B cell (primary cell): ENCODE results near the gene PEX13. TPM values are rescaled to one million over a fixed set of nuclear protein-coding genes. Genes with fewer than 3 reads are reported as not detected.

Experiments used
- ATAC-seq: fragments of 200-7000 bp; cut with Tn5 transposase; one replicate; pipeline ENCODE4 v1.10.0; 2021; ENCODE audit warnings: low read depth, mild to moderate bottlenecking, moderate number of reproducible peaks, moderate library complexity
- CTCF ChIA-PET: fragments of 350-600 bp; sonication (Branson Sonifier 250); formaldehyde crosslinking; loops from one replicate; lab custom pipeline; 2021; ENCODE audit warnings: antibody characterized with exemption, inconsistent platforms; lab: Charles Lee
- POLR2A ChIA-PET: fragments of 350-600 bp; sonication (Branson Sonifier 250); formaldehyde crosslinking; loops from one replicate; lab custom pipeline; 2021; ENCODE audit warnings: antibody characterized with exemption; lab: Charles Lee
- DNase-seq: peaks from one replicate; pipeline ENCODE4 v3.0.0; 2013
- H2AFZ ChIP-seq: 2 replicates; pipeline ENCODE4 v1.6.1; 2012; ENCODE audit warnings: mild to moderate bottlenecking, low read depth, low read length; ENCODE audit not compliant: insufficient read depth, poor library complexity, severe bottlenecking
- H3K27ac ChIP-seq, 2 donors: 1 replicate in 1 of 2; 2 replicates in 1 of 2; pipeline ENCODE4 v1.5.1; 2012 to 2013; ENCODE audit warnings: low read length in 2 of 2, mild to moderate bottlenecking in 2 of 2, moderate library complexity in 1 of 2
- H3K27me3 ChIP-seq, 4 experiments: fragments of 200-600 bp in 1 of 4; sonication (generic) in 1 of 4; replicated peaks in 1 of 4; 1 replicate in 2 of 4; 2 replicates in 2 of 4; pipeline versions ENCODE4 v1.6.1 to v1.7.0; 2013 to 2016; ENCODE audit warnings: low read length in 3 of 4, mild to moderate bottlenecking in 2 of 4, mixed read lengths in 1 of 4, moderate library complexity in 1 of 4; ENCODE audit not compliant: insufficient read depth in 4 of 4, control insufficient read depth in 3 of 4; ENCODE audit errors: control extremely low read depth in 1 of 4
- H3K36me3 ChIP-seq, 2 experiments: replicated peaks in 1 of 2; 1 replicate in 1 of 2; 2 replicates in 1 of 2; pipeline versions ENCODE4 v1.6.1 to v1.7.1; 2013; ENCODE audit warnings: low read length in 1 of 2; ENCODE audit not compliant: insufficient read depth in 2 of 2, control insufficient read depth in 1 of 2; ENCODE audit errors: control extremely low read depth in 1 of 2, extremely low read depth in 1 of 2
- H3K4me1 ChIP-seq, 2 donors: fragments of 200-600 bp in 1 of 2; sonication (generic) in 1 of 2; 1 replicate in 1 of 2; 2 replicates in 1 of 2; pipeline versions ENCODE4 v1.5.1 to v1.6.1; 2013 to 2017; ENCODE audit warnings: low read length in 2 of 2; ENCODE audit not compliant: control insufficient read depth in 2 of 2, insufficient read depth in 2 of 2
- H3K4me2 ChIP-seq: replicated peaks from 2 replicates; pipeline ENCODE3; 2012; ENCODE audit warnings: mild to moderate bottlenecking, low read depth, low read length; ENCODE audit not compliant: poor library complexity, severe bottlenecking
- H3K4me3 ChIP-seq, 5 experiments: fragments of 200-600 bp in 1 of 5; sonication (generic) in 1 of 5; 1 replicate in 3 of 5; 2 replicates in 2 of 5; pipeline versions ENCODE4 v1.5.1 to v1.7.0; 2011 to 2016; ENCODE audit warnings: low read length in 4 of 5, mild to moderate bottlenecking in 4 of 5, low read depth in 2 of 5, control low read depth in 1 of 5, moderate library complexity in 1 of 5; ENCODE audit not compliant: insufficient read depth in 1 of 5; ENCODE audit errors: control extremely low read depth in 1 of 5, extremely low read depth in 1 of 5
- H3K79me2 ChIP-seq: fragments of 200-600 bp; sonication (generic); one replicate; pipeline ENCODE4 v1.6.0; 2016; ENCODE audit warnings: low read length; ENCODE audit not compliant: control insufficient read depth, insufficient read depth
- H3K9ac ChIP-seq: fragments of 200-600 bp; sonication (generic); 2 replicates; pipeline ENCODE4 v1.6.1; 2017; ENCODE audit warnings: mild to moderate bottlenecking, low read length, moderate library complexity
- H3K9me3 ChIP-seq, 3 donors: one replicate each; pipeline versions ENCODE4 v1.6.1 to v1.7.1; 2013; ENCODE audit warnings: low read length in 2 of 3; ENCODE audit not compliant: control insufficient read depth in 2 of 3, insufficient read depth in 1 of 3; ENCODE audit errors: control extremely low read depth in 1 of 3
- H4K20me1 ChIP-seq: 2 replicates; pipeline ENCODE4 v1.6.0; 2012; ENCODE audit warnings: mild to moderate bottlenecking, low read length; ENCODE audit not compliant: insufficient read depth, control insufficient read depth, poor library complexity, severe bottlenecking
- H3K27ac Mint-ChIP-seq: one replicate; pipeline ENCODE4 v1.8.0; 2021; ENCODE audit warnings: mixed read lengths
- H3K27me3 Mint-ChIP-seq: one replicate; pipeline ENCODE4 v1.8.0; 2021; ENCODE audit warnings: mixed read lengths
- H3K4me1 Mint-ChIP-seq: one replicate; pipeline ENCODE4 v1.8.0; 2021; ENCODE audit warnings: mixed read lengths
- H3K4me3 Mint-ChIP-seq: one replicate; pipeline ENCODE4 v1.8.0; 2021; ENCODE audit warnings: mixed read lengths
- H3K9me3 Mint-ChIP-seq: one replicate; pipeline ENCODE4 v1.8.0; 2022; ENCODE audit warnings: mixed read lengths; ENCODE audit not compliant: insufficient read depth
- EZH2 ChIP-seq: IDR thresholded peaks from 2 replicates; pipeline ENCODE4 v1.6.1; 2012; ENCODE audit warnings: borderline replicate concordance, low read depth, mild to moderate bottlenecking, moderate library complexity, low read length; ENCODE audit not compliant: insufficient read depth, poor library complexity, severe bottlenecking
- WGBS: methylation state at CpG from one replicate; pipeline ENCODE4 v1.1.5; 2013; ENCODE audit warnings: missing lambda C conversion rate; ENCODE audit not compliant: insufficient coverage; 5-methylcytosine and 5-hydroxymethylcytosine counted together
- intact Hi-C: fragments of 100-400 bp; cut with micrococcal nuclease; formaldehyde crosslinking; loops from one replicate; pipeline ENCODE4 v1.10.0; 2022
- polyA plus RNA-seq: library from polyadenylated mRNA; depleted of rRNA; stranded (reverse); fragments of >200 nt; gene quantifications from 2 replicates; pipeline ENCODE4 v1.2.3, GENCODE V29; 2012
- total RNA-seq, 2 donors: library from RNA; stranded (reverse); fragments of 120-200 nt in 1 of 2; gene quantifications; 1 replicate in 1 of 2; 2 replicates in 1 of 2; pipeline versions ENCODE4 v1.2.3 to v1.2.4, GENCODE V29; 2013 to 2022
- TF ChIP-seq, protein P1 (sequence below): fragments of 200-600 bp; IDR thresholded peaks from one replicate; pipeline ENCODE4 v1.8.0; 2022; ENCODE audit warnings: antibody characterized with exemption, mild to moderate bottlenecking

PEX13 gene
- total and polyA plus RNA-seq, 2 donors (not counting 1 experiment from before 2014, with no cell fraction given), result 6.1 to 19.8 TPM

DNA sequence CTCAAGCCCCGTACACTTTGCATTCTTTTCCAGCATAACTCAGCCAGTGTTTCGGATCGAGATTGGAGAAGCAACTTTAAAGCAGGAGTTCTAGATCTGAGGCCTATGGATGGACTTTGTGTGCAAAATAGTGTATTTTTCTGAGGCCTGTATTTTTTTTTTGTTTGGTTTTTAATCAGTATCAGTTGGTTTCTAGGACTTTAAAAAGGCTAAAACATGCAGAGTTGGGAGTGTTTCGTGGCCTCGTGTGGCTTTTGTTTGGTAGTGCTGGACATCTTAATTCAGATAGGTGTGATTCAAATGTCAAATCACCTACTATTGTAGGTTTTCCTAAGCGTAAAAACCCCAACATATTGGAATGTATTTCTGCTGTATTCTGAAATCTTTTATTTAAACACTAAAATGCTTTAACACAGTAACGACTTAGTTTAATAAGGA lies 817 bp downstream of the PEX13 start:
- ATAC-seq (no peak), DNase-seq (no peak)
- Mint-ChIP-seq H3K9me3 (no peaks in the 10 kb centered on the region), H3K27ac (peak overlapping the region; percentile 98), H3K4me1 (peaks cover 43% of the 10 kb centered on the region), H3K27me3 (no peaks in the 10 kb centered on the region), H3K4me3 (peak overlapping the region; percentile 100)
- no peaks in the 10 kb centered on the region for H3K9me3 ChIP-seq
- peaks cover 5 to 19% of the 10 kb centered on the region in 2 donors for H3K4me1 ChIP-seq
- peak overlapping the region; percentile 84 for H3K4me2 ChIP-seq
- no peaks in the 10 kb centered on the region for H3K27me3 ChIP-seq
- peak overlapping the region; percentile 69 to 84 for H3K27ac ChIP-seq
- intact Hi-C loops, result loop anchor here (5.0 kb wide), 1 partner anchor 519 kb away; the partner anchor contains the start of gene XPO1
- peaks cover 9% of the 10 kb centered on the region for H4K20me1 ChIP-seq
- CTCF ChIA-PET, result interaction anchor here (1.1 kb wide), 1 partner anchor 33 kb away, joined by 3 read pairs; no protein-coding TSS in a partner anchor
- WGBS, result no CpG with 5 or more reads among the region's 7 CpGs
- H3K79me2 ChIP-seq, result peaks cover 67% of the 10 kb centered on the region
- TF ChIP-seq, protein P1, sequence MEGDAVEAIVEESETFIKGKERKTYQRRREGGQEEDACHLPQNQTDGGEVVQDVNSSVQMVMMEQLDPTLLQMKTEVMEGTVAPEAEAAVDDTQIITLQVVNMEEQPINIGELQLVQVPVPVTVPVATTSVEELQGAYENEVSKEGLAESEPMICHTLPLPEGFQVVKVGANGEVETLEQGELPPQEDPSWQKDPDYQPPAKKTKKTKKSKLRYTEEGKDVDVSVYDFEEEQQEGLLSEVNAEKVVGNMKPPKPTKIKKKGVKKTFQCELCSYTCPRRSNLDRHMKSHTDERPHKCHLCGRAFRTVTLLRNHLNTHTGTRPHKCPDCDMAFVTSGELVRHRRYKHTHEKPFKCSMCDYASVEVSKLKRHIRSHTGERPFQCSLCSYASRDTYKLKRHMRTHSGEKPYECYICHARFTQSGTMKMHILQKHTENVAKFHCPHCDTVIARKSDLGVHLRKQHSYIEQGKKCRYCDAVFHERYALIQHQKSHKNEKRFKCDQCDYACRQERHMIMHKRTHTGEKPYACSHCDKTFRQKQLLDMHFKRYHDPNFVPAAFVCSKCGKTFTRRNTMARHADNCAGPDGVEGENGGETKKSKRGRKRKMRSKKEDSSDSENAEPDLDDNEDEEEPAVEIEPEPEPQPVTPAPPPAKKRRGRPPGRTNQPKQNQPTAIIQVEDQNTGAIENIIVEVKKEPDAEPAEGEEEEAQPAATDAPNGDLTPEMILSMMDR, result no peak
- TF ChIP-seq EZH2, result no peak
- peaks cover under 1 to 7% of the 10 kb centered on the region in 2 experiments for H3K36me3 ChIP-seq
- peak overlapping the region; percentile 99 for H2AFZ ChIP-seq
- H3K9ac ChIP-seq, result peak overlapping the region; percentile 88
- POLR2A ChIA-PET, result interaction anchor here (0.9 kb wide), 1 partner anchor 13 kb away, joined by 4 read pairs; no protein-coding TSS in a partner anchor
- H3K4me3 ChIP-seq, result peak overlapping the region; percentile 81 to 98 (median 94)

DNA sequence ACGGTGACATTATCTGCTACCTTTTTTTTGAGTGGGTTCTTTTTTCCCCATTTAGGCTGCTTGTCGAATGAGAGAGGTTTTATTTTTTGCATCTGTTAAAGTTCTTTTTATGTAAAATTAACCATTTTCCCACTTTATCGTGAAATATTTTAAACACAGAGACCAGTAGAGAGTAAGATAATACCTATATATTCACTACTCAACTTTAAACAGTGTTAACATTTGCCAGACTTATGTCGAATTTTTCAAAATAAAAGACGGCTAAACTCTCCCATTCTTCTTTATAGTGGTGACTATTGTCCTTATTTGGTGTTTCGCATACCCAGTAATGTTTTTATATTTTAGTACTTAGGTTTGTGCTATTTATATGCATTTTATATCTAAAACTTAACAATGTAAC lies 1.3 kb downstream of the PEX13 start:
- H4K20me1 ChIP-seq, result peaks cover 14% of the 10 kb centered on the region
- Mint-ChIP-seq H3K4me1 (peaks cover 43% of the 10 kb centered on the region), H3K27me3 (no peaks in the 10 kb centered on the region), H3K27ac (peak overlapping the region; percentile 98), H3K4me3 (peak overlapping the region; percentile 100), H3K9me3 (no peaks in the 10 kb centered on the region)
- H3K9ac ChIP-seq, result peak overlapping the region; percentile 88
- ChIA-PET POLR2A (no interaction called here), CTCF (no interaction called here)
- WGBS, result no CpG with 5 or more reads among the region's 6 CpGs
- peak overlapping the region; percentile 84 for H3K4me2 ChIP-seq
- TF ChIP-seq, protein P1, result no peak
- TF ChIP-seq EZH2, result no peak
- peak overlapping the region in 3 of 5 experiments; percentile 85 to 98 (median 94) for H3K4me3 ChIP-seq
- peaks cover 1 to 9% of the 10 kb centered on the region in 2 experiments for H3K36me3 ChIP-seq
- peaks cover 5 to 19% of the 10 kb centered on the region in 2 donors for H3K4me1 ChIP-seq
- ATAC-seq (no peak), DNase-seq (no peak)
- H3K9me3 ChIP-seq, result no peaks in the 10 kb centered on the region
- no peaks in the 10 kb centered on the region for H3K27me3 ChIP-seq
- peak overlapping the region; percentile 99 for H2AFZ ChIP-seq
- intact Hi-C loops, result loop anchor here (5.0 kb wide), 1 partner anchor 519 kb away; the partner anchor contains the start of gene XPO1
- H3K79me2 ChIP-seq, result peaks cover 71% of the 10 kb centered on the region
- peak overlapping the region in 1 of 2 donors; percentile 84 for H3K27ac ChIP-seq
